MM.1S (cell line): ENCODE data around the gene POFUT2.

Source experiments
- DNase-seq: peaks from one replicate; pipeline ENCODE4 v3.0.0-alpha.2; 2015
- H2AFZ ChIP-seq: fragments of 300-600 bp; sonication (generic); 2 replicates; pipeline ENCODE4 v1.6.0; 2016; ENCODE audit warnings: antibody characterized with exemption, low read length
- H3F3A ChIP-seq: fragments of 300-600 bp; sonication (generic); 2 replicates; pipeline ENCODE4 v1.6.1; 2016; ENCODE audit warnings: mild to moderate bottlenecking, antibody characterized with exemption, low read length, moderate library complexity, mixed read lengths; ENCODE audit not compliant: insufficient read depth
- H3K27ac ChIP-seq: fragments of 300-600 bp; sonication (generic); 2 replicates; pipeline ENCODE4 v1.5.1; 2016; ENCODE audit warnings: mild to moderate bottlenecking, low read length
- H3K27me3 ChIP-seq: fragments of 300-600 bp; sonication (generic); replicated peaks from 2 replicates; pipeline ENCODE4 v1.6.0; 2016; ENCODE audit warnings: low read length; ENCODE audit not compliant: insufficient read depth
- H3K36me3 ChIP-seq: fragments of 300-600 bp; sonication (generic); replicated peaks from 2 replicates; pipeline ENCODE4 v1.6.1; 2016; ENCODE audit warnings: mild to moderate bottlenecking, low read length, mixed read lengths; ENCODE audit not compliant: insufficient read depth
- H3K4me1 ChIP-seq: fragments of 300-600 bp; sonication (generic); 2 replicates; pipeline ENCODE4 v1.6.1; 2016; ENCODE audit warnings: low read length, mixed read lengths
- H3K4me2 ChIP-seq: fragments of 300-600 bp; sonication (generic); 2 replicates; pipeline ENCODE4 v1.6.0; 2016; ENCODE audit warnings: low read depth, low read length
- H3K4me3 ChIP-seq: fragments of 300-600 bp; sonication (generic); 2 replicates; pipeline ENCODE4 v1.5.1; 2016; ENCODE audit warnings: low read length, mixed read lengths
- H3K79me2 ChIP-seq: fragments of 300-600 bp; sonication (generic); 2 replicates; pipeline ENCODE4 v1.6.1; 2016; ENCODE audit warnings: mixed run types, low read length, mixed read lengths
- H3K9ac ChIP-seq: fragments of 300-600 bp; sonication (generic); 2 replicates; pipeline ENCODE4 v1.6.1; 2016; ENCODE audit warnings: low read length, mixed read lengths
- H3K9me2 ChIP-seq: fragments of 300-600 bp; sonication (generic); replicated peaks from 2 replicates; pipeline ENCODE4 v1.6.1; 2016; ENCODE audit warnings: mild to moderate bottlenecking, low read length, mixed read lengths; ENCODE audit not compliant: insufficient read depth
- H3K9me3 ChIP-seq: fragments of 300-600 bp; sonication (generic); replicated peaks from 2 replicates; pipeline ENCODE4 v1.6.1; 2016; ENCODE audit warnings: mild to moderate bottlenecking, low read length, mixed read lengths; ENCODE audit not compliant: insufficient read depth
- H4K20me1 ChIP-seq: fragments of 300-600 bp; sonication (generic); 2 replicates; pipeline ENCODE4 v1.6.1; 2016; ENCODE audit warnings: mild to moderate bottlenecking, low read length, moderate library complexity, mixed read lengths; ENCODE audit not compliant: insufficient read depth
- CTCF ChIP-seq: fragments of 300-600 bp; sonication (generic); IDR thresholded peaks from 2 replicates; pipeline ENCODE4 v1.5.1; 2016; ENCODE audit warnings: antibody characterized with exemption, low read length, mixed read lengths
- EZH2 ChIP-seq: fragments of 300-600 bp; sonication (generic); optimal IDR thresholded peaks from 2 replicates; pipeline ENCODE3; 2017; ENCODE audit warnings: low read depth, mild to moderate bottlenecking, antibody characterized with exemption, low read length, mixed read lengths
- EZH2phosphoT487 ChIP-seq: fragments of 300-600 bp; sonication (generic); IDR thresholded peaks from 2 replicates; pipeline ENCODE4 v1.6.1; 2018; ENCODE audit warnings: antibody characterized with exemption, low read length

POFUT2 gene

GRCh38 chr21:45264912-45265515 is 22.7 kb downstream of the POFUT2 start:
- TF ChIP-seq EZH2phosphoT487 (no peak), EZH2 (no peak), CTCF (no peak)
- Histone ChIP-seq H3K79me2 (no peaks in the 10 kb centered on the region), H3K27me3 (peaks cover 7% of the 10 kb centered on the region), H3F3A (no peaks in the 10 kb centered on the region), H3K27ac (no peak overlapping the region), H3K9ac (no peak overlapping the region), H3K4me2 (no peak overlapping the region), H3K9me2 (no peaks in the 10 kb centered on the region), H3K9me3 (no peaks in the 10 kb centered on the region), H3K4me3 (no peak overlapping the region), H4K20me1 (no peaks in the 10 kb centered on the region), H3K36me3 (no peaks in the 10 kb centered on the region; the same call in 1 of the 2 replicates), H2AFZ (no peak overlapping the region), H3K4me1 (no peaks in the 10 kb centered on the region)
- no peak for DNase-seq

GRCh38 chr21:45264146-45264911 is 23.4 kb downstream of the POFUT2 start:
- H3K27ac ChIP-seq = no peak overlapping the region
- no peak for DNase-seq
- no peak overlapping the region for H2AFZ ChIP-seq
- no peak overlapping the region for H3K4me2 ChIP-seq
- peaks cover 14% of the 10 kb centered on the region for H3K27me3 ChIP-seq
- H3K4me1 ChIP-seq = no peaks in the 10 kb centered on the region
- no peak overlapping the region for H3K4me3 ChIP-seq
- H3K79me2 ChIP-seq = no peaks in the 10 kb centered on the region
- H3F3A ChIP-seq = no peaks in the 10 kb centered on the region
- no peaks in the 10 kb centered on the region for H3K9me3 ChIP-seq
- no peak for TF ChIP-seq EZH2phosphoT487
- no peaks in the 10 kb centered on the region for H4K20me1 ChIP-seq
- no peaks in the 10 kb centered on the region for H3K9me2 ChIP-seq
- no peak overlapping the region for H3K9ac ChIP-seq
- no peaks in the 10 kb centered on the region; the same call in 1 of the 2 replicates for H3K36me3 ChIP-seq

- H3K4me2 ChIP-seq = no peak overlapping the region
- no peak overlapping the region for H3K27ac ChIP-seq
- no peaks in the 10 kb centered on the region for H3K9me3 ChIP-seq
- no peak overlapping the region for H3K9ac ChIP-seq
- H3K36me3 ChIP-seq = no peaks in the 10 kb centered on the region; the same call in 1 of the 2 replicates
- H3K9me2 ChIP-seq = no peaks in the 10 kb centered on the region
- no peak overlapping the region for H3K4me3 ChIP-seq
- no peak overlapping the region for H2AFZ ChIP-seq
- no peaks in the 10 kb centered on the region for H3K79me2 ChIP-seq
- TF ChIP-seq EZH2phosphoT487 = no peak
- no peak for TF ChIP-seq EZH2
- H3K27me3 ChIP-seq = peaks cover 22% of the 10 kb centered on the region
- no peaks in the 10 kb centered on the region for H3F3A ChIP-seq
- DNase-seq = no peak
- H3K4me1 ChIP-seq = no peaks in the 10 kb centered on the region
- no peaks in the 10 kb centered on the region for H4K20me1 ChIP-seq
Observed at GRCh38 chr21:45263534-45263933, 24.2 kb downstream of the POFUT2 start.

GRCh38 chr21:45262616-45263015 is 25.1 kb downstream of the POFUT2 start:
- H3K4me2 ChIP-seq = no peak overlapping the region
- no peak overlapping the region for H3K27ac ChIP-seq
- H3K9me3 ChIP-seq = no peaks in the 10 kb centered on the region
- no peaks in the 10 kb centered on the region for H3K4me1 ChIP-seq
- no peak overlapping the region for H2AFZ ChIP-seq
- no peaks in the 10 kb centered on the region; the same call in 1 of the 2 replicates for H3K36me3 ChIP-seq
- no peak overlapping the region for H3K9ac ChIP-seq
- H3K4me3 ChIP-seq = no peak overlapping the region
- no peak for DNase-seq
- H4K20me1 ChIP-seq = no peaks in the 10 kb centered on the region
- peaks cover 31% of the 10 kb centered on the region for H3K27me3 ChIP-seq
- H3K9me2 ChIP-seq = no peaks in the 10 kb centered on the region
- no peaks in the 10 kb centered on the region for H3F3A ChIP-seq
- no peaks in the 10 kb centered on the region for H3K79me2 ChIP-seq
- TF ChIP-seq EZH2 (no peak), EZH2phosphoT487 (no peak), CTCF (no peak)
